Activated B cell treated with CpG ODN at 0.5 μM for 24 hours (primary cell): ENCODE data around the gene PNKP. TPM values are rescaled to one million over a fixed set of nuclear protein-coding genes. Genes with fewer than 3 reads are reported as not detected.

Experiments used
- ATAC-seq: fragments of 200-7000 bp; cut with Tn5 transposase; one replicate; pipeline ENCODE4 v1.10.0; 2021; ENCODE audit warnings: low read depth, mild to moderate bottlenecking, moderate library complexity
- CTCF ChIA-PET: fragments of 350-600 bp; sonication (Branson Sonifier 250); formaldehyde crosslinking; loops from one replicate; lab custom pipeline; 2021; ENCODE audit warnings: antibody characterized with exemption; lab: Charles Lee
- POLR2A ChIA-PET: fragments of 350-600 bp; sonication (Branson Sonifier 250); formaldehyde crosslinking; loops from one replicate; lab custom pipeline; 2021; ENCODE audit warnings: antibody characterized with exemption; lab: Charles Lee
- DNase-seq: peaks from one replicate; pipeline ENCODE4 v3.0.0; 2022
- H3K27ac Mint-ChIP-seq: one replicate; pipeline ENCODE4 v1.8.0; 2020; ENCODE audit warnings: mixed read lengths
- H3K27me3 Mint-ChIP-seq: one replicate; pipeline ENCODE4 v1.8.0; 2021; ENCODE audit warnings: mixed read lengths
- H3K36me3 Mint-ChIP-seq: one replicate; pipeline ENCODE4 v1.8.0; 2021; ENCODE audit warnings: low read depth, mixed read lengths
- H3K4me1 Mint-ChIP-seq: one replicate; pipeline ENCODE4 v1.8.0; 2021; ENCODE audit warnings: mixed read lengths
- H3K4me3 Mint-ChIP-seq: one replicate; pipeline ENCODE4 v1.8.0; 2020; ENCODE audit warnings: mild to moderate bottlenecking, mixed read lengths
- H3K9me3 Mint-ChIP-seq: one replicate; pipeline ENCODE4 v1.8.0; 2020; ENCODE audit warnings: mixed read lengths
- CTCF ChIP-seq: fragments of 200-600 bp; IDR thresholded peaks from one replicate; pipeline ENCODE4 v1.8.0; 2022; ENCODE audit warnings: antibody characterized with exemption, mild to moderate bottlenecking
- intact Hi-C: fragments of 100-400 bp; cut with micrococcal nuclease; formaldehyde crosslinking; loops from one replicate; pipeline ENCODE4 v1.15.1; 2024
- total RNA-seq: library from RNA; stranded (reverse); gene quantifications from 2 replicates; pipeline ENCODE4 v1.2.3, GENCODE V29; 2022

Gene PNKP
- total RNA-seq, 1 donor from 2014 or later: 205 TPM

- Mint-ChIP-seq H3K9me3 (no peaks in the 10 kb centered on the region), H3K4me1 (peaks cover 27% of the 10 kb centered on the region), H3K27ac (no peak overlapping the region), H3K27me3 (no peaks in the 10 kb centered on the region), H3K36me3 (peaks cover 56% of the 10 kb centered on the region), H3K4me3 (no peak overlapping the region)
- no peak for TF ChIP-seq CTCF
- CTCF ChIA-PET: no interaction called here
- POLR2A ChIA-PET: interaction anchor here (1.3 to 2.2 kb wide), 2 partner anchors 13 to 34 kb away, joined by 4 to 9 read pairs; partner anchors contain the start of gene PTOV1
- intact Hi-C loops: no loop called here
- ATAC-seq (no peak), DNase-seq (no peak)
Measured at GRCh38 chr19:49863935-49864320, 3.4 kb downstream of the PNKP start.

- Mint-ChIP-seq H3K4me1 (peaks cover 27% of the 10 kb centered on the region), H3K9me3 (no peaks in the 10 kb centered on the region), H3K36me3 (peaks cover 60% of the 10 kb centered on the region), H3K27ac (no peak overlapping the region), H3K4me3 (no peak overlapping the region), H3K27me3 (no peaks in the 10 kb centered on the region)
- ChIA-PET CTCF (no interaction called here), POLR2A (interaction anchor here (0.9 to 2.2 kb wide), 3 partner anchors 10 to 34 kb away, joined by 4 to 9 read pairs (median 5); partner anchors contain the start of gene PTOV1)
- TF ChIP-seq CTCF: no peak
- intact Hi-C loops: no loop called here
- ATAC-seq (no peak), DNase-seq (no peak)
Measured at GRCh38 chr19:49863254-49863934, 4.0 kb downstream of the PNKP start.

GRCh38 chr19:49862391-49863253, 4.8 kb downstream of the PNKP start:
- DNase-seq: no peak
- no peak for ATAC-seq
- POLR2A ChIA-PET: interaction anchor here (0.9 to 2.2 kb wide), 4 partner anchors 9 to 14 kb away, joined by 3 to 9 read pairs (median 4); partner anchors contain the start of genes AKT1S1, PTOV1 and TBC1D17
- Mint-ChIP-seq H3K9me3 (no peaks in the 10 kb centered on the region), H3K36me3 (peaks cover 67% of the 10 kb centered on the region), H3K27me3 (no peaks in the 10 kb centered on the region), H3K27ac (no peak overlapping the region), H3K4me1 (peaks cover 26% of the 10 kb centered on the region), H3K4me3 (no peak overlapping the region)
- TF ChIP-seq CTCF: no peak
- CTCF ChIA-PET: no interaction called here
- intact Hi-C loops: no loop called here

- POLR2A ChIA-PET: interaction anchor here (1.0 to 1.1 kb wide), 2 partner anchors 8 to 15 kb away, joined by 3 read pairs; partner anchors contain the start of genes AKT1S1 and TBC1D17
- Mint-ChIP-seq H3K27ac (no peak overlapping the region), H3K9me3 (no peaks in the 10 kb centered on the region), H3K4me3 (no peak overlapping the region), H3K4me1 (peaks cover 21% of the 10 kb centered on the region), H3K36me3 (peaks cover 71% of the 10 kb centered on the region), H3K27me3 (no peaks in the 10 kb centered on the region)
- TF ChIP-seq CTCF: no peak
- ATAC-seq (no peak), DNase-seq (no peak)
- intact Hi-C loops: no loop called here
- CTCF ChIA-PET: no interaction called here
Measured at GRCh38 chr19:49861541-49862378, 5.6 kb downstream of the PNKP start.
